Stimulated activated CD4-positive, alpha-beta T cell treated with anti-CD3 and anti-CD28 coated beads, Interleukin-2, amount 100 ng/mL, for 4 hours (primary cell): ENCODE measurements around the gene RILPL2.
"Not testable (repeated sequence)": the region's sequence is repeated elsewhere in the genome, so short reads cannot be mapped to it uniquely, and the experiment has no call there.

ENCODE experiments used
- DNase-seq: peaks from one replicate; pipeline ENCODE4 v3.0.0-alpha.2; 2020; ENCODE audit warnings: low read depth

Gene RILPL2

GRCh38 chr12:123382684-123383083, 53.8 kb downstream of the RILPL2 start:
- DNase-seq, result no peak

- DNase-seq, result no peak
Observed at GRCh38 chr12:123379391-123379790, 57.1 kb downstream of the RILPL2 start.

- DNase-seq, result not testable (repeated sequence)
Observed at GRCh38 chr12:123372415-123372814, 64.1 kb downstream of the RILPL2 start.

GRCh38 chr12:123371667-123372368, 64.7 kb downstream of the RILPL2 start:
- DNase-seq, result not testable (repeated sequence)

- DNase-seq, result no peak
Observed at GRCh38 chr12:123369229-123369628, 67.3 kb downstream of the RILPL2 start.

- not testable (repeated sequence) for DNase-seq
Observed at GRCh38 chr12:123368431-123368830, 68.1 kb downstream of the RILPL2 start.

- no peak for DNase-seq
Observed at GRCh38 chr12:123367511-123367910, 69.0 kb downstream of the RILPL2 start.
